ENCODE measurements around the gene HTR6. TPM values are rescaled to one million over a fixed set of nuclear protein-coding genes. Genes with fewer than 3 reads are reported as not detected.

Gene HTR6
- total RNA-seq, 1 experiment from 2014 or later = not detected

GRCh38 chr1:19643602-19644394 is 20.9 kb upstream of the HTR6 start, which contains the start of gene NBL1:
NBL1 (plus strand) TSS chr1:19644311; CDS start chr1:19655031, 10,720 bp downstream.
- ChIA-PET POLR2A (ENCODE audit: unreplicated experiment) (interaction anchor here (0.5 to 0.7 kb wide), 2 partner anchors 158 to 281 kb away, joined by 6 to 24 read pairs; partner anchors contain the start of gene CAPZB), CTCF (interaction anchor here (0.6 kb wide), 1 partner anchor 25 kb away, joined by 4 read pairs; no protein-coding TSS in a partner anchor)
- H3K27me3 ChIP-seq (ENCODE audit: insufficient read depth, low read depth) = no peaks in the 10 kb centered on the region
- no peaks in the 10 kb centered on the region for H4K20me1 ChIP-seq (ENCODE audit: insufficient read depth)
- TF ChIP-seq CTCF (conservative IDR thresholded peaks at IDR 0.05) = no peak
- TF ChIP-seq EZH2 (IDR thresholded peaks at IDR 0.05; ENCODE audit: low read depth) = no peak
- peak within 1 kb of the TSS; percentile 66 for H3K4me3 ChIP-seq
- H3K4me2 ChIP-seq = peak within 1 kb of the TSS; percentile 86
- H3K36me3 ChIP-seq (ENCODE audit: low read depth) = no peaks in the 10 kb centered on the region
- H3K79me2 ChIP-seq (ENCODE audit: low read depth) = no peaks in the 10 kb centered on the region
- peak within 1 kb of the TSS; percentile 78 for H2AFZ ChIP-seq
- no peak within 1 kb of the TSS for H3K27ac ChIP-seq
- H3K9me3 ChIP-seq (ENCODE audit: insufficient read depth, low read depth) = no peaks in the 10 kb centered on the region
- TSS peak; percentile 36 for BruUV-seq (replicated peaks)
- H3F3A ChIP-seq (ENCODE audit: insufficient read depth, low read depth) = peaks cover 13% of the 10 kb centered on the region; the same call in 1 of the 2 replicates
- peaks cover 35% of the 10 kb centered on the region for H3K4me1 ChIP-seq (replicated peaks; ENCODE audit: insufficient read depth)
- no peaks in the 10 kb centered on the region for H3K9me2 ChIP-seq (ENCODE audit: insufficient read depth)
- intact Hi-C loops (cut with micrococcal nuclease; ENCODE audit: unreplicated experiment) = no loop called here
- DNase-seq = peak in 1 of 2 experiments; percentile 45

DNA sequence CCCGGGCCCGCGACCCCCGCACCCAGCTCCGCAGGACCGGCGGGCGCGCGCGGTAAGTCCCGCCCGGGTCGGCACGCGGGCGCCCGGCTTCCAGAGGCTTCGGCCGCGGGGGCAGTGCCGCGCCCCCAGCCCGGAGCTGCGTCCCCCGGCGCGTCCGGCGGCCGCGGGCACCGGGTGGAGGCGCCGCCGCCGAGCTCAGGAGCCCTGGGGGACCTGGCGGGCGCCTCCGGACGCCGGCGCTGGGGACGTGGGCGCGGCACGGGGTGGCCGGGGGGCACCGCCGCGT is 20.3 kb upstream of the HTR6 start:
- Histone ChIP-seq H3K4me3 (peak overlapping the region; percentile 66; the same call in 1 of the 2 replicates), H3K79me2 (ENCODE audit: low read depth) (no peaks in the 10 kb centered on the region), H3K4me1 (replicated peaks; ENCODE audit: insufficient read depth) (peaks cover 35% of the 10 kb centered on the region), H3F3A (ENCODE audit: insufficient read depth, low read depth) (peaks cover 13% of the 10 kb centered on the region; the same call in 1 of the 2 replicates), H3K27me3 (ENCODE audit: insufficient read depth, low read depth) (no peaks in the 10 kb centered on the region), H3K36me3 (ENCODE audit: low read depth) (no peaks in the 10 kb centered on the region), H2AFZ (no peak overlapping the region), H3K27ac (no peak overlapping the region), H3K9me3 (ENCODE audit: insufficient read depth, low read depth) (no peaks in the 10 kb centered on the region), H3K4me2 (peak overlapping the region; percentile 86), H3K9me2 (ENCODE audit: insufficient read depth) (no peaks in the 10 kb centered on the region), H4K20me1 (ENCODE audit: insufficient read depth) (no peaks in the 10 kb centered on the region)
- BruUV-seq (replicated peaks) = no TSS peak
- ChIA-PET CTCF (no interaction called here), POLR2A (ENCODE audit: unreplicated experiment) (interaction anchor here (0.5 to 0.7 kb wide), 2 partner anchors 159 to 282 kb away, joined by 6 to 24 read pairs; partner anchors contain the start of gene CAPZB)
- TF ChIP-seq CTCF (conservative IDR thresholded peaks at IDR 0.05) (no peak), EZH2 (IDR thresholded peaks at IDR 0.05; ENCODE audit: low read depth) (no peak)
- DNase-seq = no peak
- intact Hi-C loops (cut with micrococcal nuclease; ENCODE audit: unreplicated experiment) = no loop called here

- H3K27me3 ChIP-seq (ENCODE audit: insufficient read depth, low read depth) = no peaks in the 10 kb centered on the region
- peak overlapping the region; percentile 66 for H3K4me3 ChIP-seq
- H4K20me1 ChIP-seq (ENCODE audit: insufficient read depth) = no peaks in the 10 kb centered on the region
- H3K36me3 ChIP-seq (ENCODE audit: low read depth) = no peaks in the 10 kb centered on the region
- H3K9me2 ChIP-seq (ENCODE audit: insufficient read depth) = no peaks in the 10 kb centered on the region
- intact Hi-C loops (cut with micrococcal nuclease; ENCODE audit: unreplicated experiment) = loop anchor here (5.0 kb wide), 3 partner anchors 48 to 253 kb away; partner anchors contain the start of gene CAPZB
- H3K27ac ChIP-seq = no peak overlapping the region
- peaks cover 33% of the 10 kb centered on the region for H3K4me1 ChIP-seq (replicated peaks; ENCODE audit: insufficient read depth)
- TF ChIP-seq CTCF (conservative IDR thresholded peaks at IDR 0.05) = no peak
- TF ChIP-seq EZH2 (IDR thresholded peaks at IDR 0.05; ENCODE audit: low read depth) = no peak
- ChIA-PET POLR2A (ENCODE audit: unreplicated experiment) (interaction anchor here (0.7 kb wide), 1 partner anchor 282 kb away, joined by 6 read pairs; no protein-coding TSS in a partner anchor), CTCF (no interaction called here)
- no peaks in the 10 kb centered on the region for H3K9me3 ChIP-seq (ENCODE audit: insufficient read depth, low read depth)
- H2AFZ ChIP-seq = peak overlapping the region; percentile 78
- H3K4me2 ChIP-seq = peak overlapping the region; percentile 86
- peaks cover 11% of the 10 kb centered on the region; the same call in 1 of the 2 replicates for H3F3A ChIP-seq (ENCODE audit: insufficient read depth, low read depth)
- peak in 1 of 2 experiments; percentile 24 for DNase-seq
- TSS peak; percentile 33 for BruUV-seq (replicated peaks)
- no peaks in the 10 kb centered on the region for H3K79me2 ChIP-seq (ENCODE audit: low read depth)
Measured at GRCh38 chr1:19644681-19645410, 19.8 kb upstream of the HTR6 start.

All from PC-9 (cell line).